Keratinocyte (primary cell): ENCODE data around the gene DMAC2. TPM values are rescaled to one million over a fixed set of nuclear protein-coding genes. Genes with fewer than 3 reads are reported as not detected.

Experiments used
- DNase-seq: peaks from one replicate; pipeline ENCODE4 v3.0.0-alpha.2; 2011; ENCODE audit warnings: low read depth, missing footprints, low spot score
- FAIRE-seq: peaks from 2 replicates; lab custom pipeline; 2011; peaks lifted over from hg19 to GRCh38; lab: Jason Lieb, UNC
- H2AFZ ChIP-seq: 2 replicates; pipeline ENCODE4 v1.6.0; 2012; ENCODE audit warnings: low read length, control low read depth, inconsistent platforms; ENCODE audit not compliant: control insufficient read depth
- H3K27ac ChIP-seq: 2 replicates; pipeline ENCODE4 v1.5.1; 2011; ENCODE audit warnings: low read length; ENCODE audit not compliant: control insufficient read depth, insufficient read depth
- H3K27me3 ChIP-seq: 3 replicates; pipeline ENCODE4 v1.6.0; 2011; ENCODE audit warnings: low read length; ENCODE audit not compliant: control insufficient read depth, insufficient read depth; ENCODE audit errors: extremely low read depth
- H3K36me3 ChIP-seq, 2 experiments: 2 replicates in 1 of 2; 3 replicates in 1 of 2; pipeline ENCODE4 v1.5.1; 2011; ENCODE audit warnings: low read length in 2 of 2, mild to moderate bottlenecking in 1 of 2; ENCODE audit not compliant: control insufficient read depth in 2 of 2, insufficient read depth in 2 of 2; ENCODE audit errors: extremely low read depth in 1 of 2
- H3K4me1 ChIP-seq: 3 replicates; pipeline ENCODE4 v1.5.1; 2011; ENCODE audit warnings: low read length; ENCODE audit not compliant: control insufficient read depth, insufficient read depth; ENCODE audit errors: extremely low read depth
- H3K4me2 ChIP-seq: 3 replicates; pipeline ENCODE4 v1.6.0; 2011; ENCODE audit warnings: low read depth, low read length; ENCODE audit not compliant: control insufficient read depth, insufficient read depth; ENCODE audit errors: extremely low read depth
- H3K4me3 ChIP-seq, 3 experiments: fragments of 200-600 bp in 1 of 3; sonication (generic) in 1 of 3; 2 replicates in 2 of 3; 3 replicates in 1 of 3; pipeline ENCODE4 v1.5.1; 2011 to 2016; ENCODE audit warnings: low read length in 3 of 3, mild to moderate bottlenecking in 3 of 3, control low read depth in 2 of 3, inconsistent platforms in 1 of 3, low read depth in 1 of 3, mixed read lengths in 1 of 3, mixed run types in 1 of 3, moderate library complexity in 1 of 3; ENCODE audit not compliant: control insufficient read depth in 2 of 3, insufficient read depth in 2 of 3; ENCODE audit errors: extremely low read depth in 1 of 3
- H3K79me2 ChIP-seq: 2 replicates; pipeline ENCODE4 v1.6.0; 2012; ENCODE audit warnings: low read length; ENCODE audit not compliant: control insufficient read depth, insufficient read depth
- H3K9ac ChIP-seq: 3 replicates; pipeline ENCODE4 v1.6.0; 2011; ENCODE audit warnings: low read length; ENCODE audit not compliant: control insufficient read depth, insufficient read depth; ENCODE audit errors: extremely low read depth
- H3K9me1 ChIP-seq: 3 replicates; pipeline ENCODE4 v1.6.0; 2011; ENCODE audit warnings: low read length; ENCODE audit not compliant: control insufficient read depth, insufficient read depth; ENCODE audit errors: extremely low read depth
- H3K9me3 ChIP-seq: 2 replicates; pipeline ENCODE4 v1.5.1; 2012; ENCODE audit warnings: low read depth, low read length; ENCODE audit not compliant: control insufficient read depth
- H4K20me1 ChIP-seq: 3 replicates; pipeline ENCODE4 v1.6.0; 2011; ENCODE audit warnings: low read length; ENCODE audit not compliant: control insufficient read depth, insufficient read depth; ENCODE audit errors: extremely low read depth
- EZH2 ChIP-seq: IDR thresholded peaks from one replicate; pipeline ENCODE4 v1.6.1; 2012; ENCODE audit warnings: inconsistent platforms, mild to moderate bottlenecking, low read length, moderate library complexity
- dilution Hi-C: fragments of 300-500 bp; cut with MboI; formaldehyde crosslinking; loops from one replicate; pipeline ENCODE4 v1.7.0; 2020; ENCODE audit warnings: low sequenced_read_pairs; ENCODE audit not compliant: extremely low pct_ligation_motif_present
- polyA plus RNA-seq, 5 experiments: library from polyadenylated mRNA; depleted of rRNA in 3 of 5; stranded (reverse) in 3 of 5; stranded (forward) in 1 of 5; unstranded in 1 of 5; fragments of >200 nt; gene quantifications; 1 replicate in 1 of 5; 2 replicates in 3 of 5; 3 replicates in 1 of 5; pipeline versions ENCODE4 v1.2.1 to v1.2.3, GENCODE V29; 2011 to 2012; ENCODE audit warnings: missing spikeins in 2 of 5, low read depth in 1 of 5, low replicate concordance in 1 of 5
- TF ChIP-seq, protein P1 (sequence below), 3 experiments: IDR thresholded peaks in 1 of 3; conservative IDR thresholded peaks in 1 of 3; optimal IDR thresholded peaks in 1 of 3; 2 replicates in 2 of 3; 3 replicates in 1 of 3; pipeline versions ENCODE3 to v1.5.1; 2011; ENCODE audit warnings: low read length in 3 of 3, mild to moderate bottlenecking in 3 of 3, moderate library complexity in 2 of 3, control low read depth in 1 of 3, inconsistent platforms in 1 of 3; ENCODE audit not compliant: insufficient read depth in 2 of 3; ENCODE audit errors: extremely low read depth in 1 of 3

Gene DMAC2
- polyA plus RNA-seq, 1 donor (not counting 4 experiments of a cell fraction or from before 2014, with no cell fraction given), result 45.3 TPM

- Histone ChIP-seq H3K4me2 (peak overlapping the region; percentile 98), H3K9me3 (no peaks in the 10 kb centered on the region), H3K9ac (peak overlapping the region; percentile 99), H2AFZ (no peak overlapping the region), H3K9me1 (no peaks in the 10 kb centered on the region), H3K4me3 (peak overlapping the region; percentile 82 to 100 (median 99)), H3K27ac (peak overlapping the region; percentile 100), H4K20me1 (no peaks in the 10 kb centered on the region), H3K36me3 (peaks cover 0 to 3% of the 10 kb centered on the region in 2 experiments), H3K27me3 (no peaks in the 10 kb centered on the region), H3K4me1 (peaks cover 13% of the 10 kb centered on the region), H3K79me2 (peaks cover 27% of the 10 kb centered on the region)
- FAIRE-seq (no peak), DNase-seq (no peak)
- no peak for TF ChIP-seq EZH2
- TF ChIP-seq, protein P1, sequence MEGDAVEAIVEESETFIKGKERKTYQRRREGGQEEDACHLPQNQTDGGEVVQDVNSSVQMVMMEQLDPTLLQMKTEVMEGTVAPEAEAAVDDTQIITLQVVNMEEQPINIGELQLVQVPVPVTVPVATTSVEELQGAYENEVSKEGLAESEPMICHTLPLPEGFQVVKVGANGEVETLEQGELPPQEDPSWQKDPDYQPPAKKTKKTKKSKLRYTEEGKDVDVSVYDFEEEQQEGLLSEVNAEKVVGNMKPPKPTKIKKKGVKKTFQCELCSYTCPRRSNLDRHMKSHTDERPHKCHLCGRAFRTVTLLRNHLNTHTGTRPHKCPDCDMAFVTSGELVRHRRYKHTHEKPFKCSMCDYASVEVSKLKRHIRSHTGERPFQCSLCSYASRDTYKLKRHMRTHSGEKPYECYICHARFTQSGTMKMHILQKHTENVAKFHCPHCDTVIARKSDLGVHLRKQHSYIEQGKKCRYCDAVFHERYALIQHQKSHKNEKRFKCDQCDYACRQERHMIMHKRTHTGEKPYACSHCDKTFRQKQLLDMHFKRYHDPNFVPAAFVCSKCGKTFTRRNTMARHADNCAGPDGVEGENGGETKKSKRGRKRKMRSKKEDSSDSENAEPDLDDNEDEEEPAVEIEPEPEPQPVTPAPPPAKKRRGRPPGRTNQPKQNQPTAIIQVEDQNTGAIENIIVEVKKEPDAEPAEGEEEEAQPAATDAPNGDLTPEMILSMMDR (optimal IDR thresholded peaks at IDR 0.05 in 1 of 3, IDR thresholded peaks at IDR 0.05 in 1 of 3, conservative IDR thresholded peaks at IDR 0.05 in 1 of 3; ENCODE audit: extremely low read depth in 1 of 3, insufficient read depth in 2 of 3, low read length in 3 of 3), result no peak
- dilution Hi-C loops, result no loop called here
Measured at GRCh38 chr19:41398598-41398997, 41.1 kb downstream of the DMAC2 start.

DNA sequence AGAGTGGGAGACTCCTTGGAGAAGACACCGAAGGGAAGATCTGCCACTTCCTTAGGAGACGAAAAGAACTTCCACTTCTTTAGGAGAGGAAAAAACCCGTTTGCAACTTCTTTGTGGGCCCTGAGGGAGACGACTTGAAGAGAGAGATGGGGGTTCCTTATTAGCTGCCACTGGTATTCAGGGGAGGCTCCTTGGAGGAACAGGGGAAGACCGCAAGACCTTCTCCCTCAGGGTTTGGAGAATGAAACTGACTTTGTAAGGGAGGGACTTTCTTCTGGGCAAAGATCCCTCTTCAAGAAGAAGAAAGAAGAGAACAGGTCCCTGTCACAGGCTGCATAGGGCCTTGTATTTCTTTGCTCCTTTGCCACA is 41.7 kb downstream of the DMAC2 start:
- dilution Hi-C loops, result no loop called here
- peak overlapping the region; percentile 97 for H2AFZ ChIP-seq

More for the DNA sequence above, 41.7 kb downstream of the DMAC2 start:
- peaks cover 13% of the 10 kb centered on the region for H3K4me1 ChIP-seq
- H3K9me1 ChIP-seq, result no peaks in the 10 kb centered on the region
- H3K4me3 ChIP-seq, result peak overlapping the region; percentile 82 to 100 (median 99)
- peak overlapping the region; percentile 98 for H3K4me2 ChIP-seq
- H3K27ac ChIP-seq, result peak overlapping the region; percentile 100
- H3K9ac ChIP-seq, result peak overlapping the region; percentile 99
- no peaks in the 10 kb centered on the region for H4K20me1 ChIP-seq
- H3K9me3 ChIP-seq, result no peaks in the 10 kb centered on the region
- H3K36me3 ChIP-seq, result no peaks in the 10 kb centered on the region
- DNase-seq, result no peak
- TF ChIP-seq, protein P1 (optimal IDR thresholded peaks at IDR 0.05 in 1 of 3, IDR thresholded peaks at IDR 0.05 in 1 of 3, conservative IDR thresholded peaks at IDR 0.05 in 1 of 3; ENCODE audit: extremely low read depth in 1 of 3, insufficient read depth in 2 of 3, low read length in 3 of 3), result no peak
- TF ChIP-seq EZH2, result no peak
- FAIRE-seq, result no peak
- H3K79me2 ChIP-seq, result peaks cover 27% of the 10 kb centered on the region
- H3K27me3 ChIP-seq, result no peaks in the 10 kb centered on the region
